ENCODE measurements around the gene P3H3.

P3H3 gene

GRCh38 chr12:6849427-6849826, 21.2 kb downstream of the P3H3 start (continued):
- TF ChIP-seq HOXC10 (CRISPR knock-in tag; IDR thresholded peaks at IDR 0.05), result no peak
- no peak for TF ChIP-seq ZNF488 (tag by site-specific recombination; IDR thresholded peaks at IDR 0.05)

GRCh38 chr12:6849976-6850560, 21.9 kb downstream of the P3H3 start:
- ChIA-PET POLR2A (interaction anchor here (0.7 to 2.7 kb wide), 4 partner anchors 10 to 315 kb away, joined by 3 to 27 read pairs (median 14); partner anchors contain the start of genes GAPDH, GNB3, MLF2 and SPSB2), CTCF (interaction anchor here (2.2 to 8.4 kb wide), 3 partner anchors 16 to 24 kb away, joined by 11 to 75 read pairs (median 71); partner anchors contain the start of gene SPSB2)
- H3K36me3 ChIP-seq (ENCODE audit: control insufficient read depth in 2 of 2, insufficient read depth in 1 of 2, low read length in 2 of 2), result peaks cover 22 to 66% of the 10 kb centered on the region in 2 experiments
- peak overlapping the region; percentile 58; the same call in 1 of the 2 replicates for H3K27ac ChIP-seq (ENCODE audit: extremely low read depth, low read depth, low read length)
- H3K9me3 ChIP-seq (ENCODE audit: control insufficient read depth, insufficient read depth, low read depth, low read length), result no peaks in the 10 kb centered on the region
- no peak for TF ChIP-seq ZNF394 (tag by site-specific recombination; IDR thresholded peaks at IDR 0.05; ENCODE audit: borderline replicate concordance)
- TF ChIP-seq ZFP69B (tag by site-specific recombination; IDR thresholded peaks at IDR 0.05), result peak; percentile 51
- TF ChIP-seq ZNF692 (tag by site-specific recombination; IDR thresholded peaks at IDR 0.05), result peak; percentile 90
- peak; percentile 61 for TF ChIP-seq PRDM1 (tag by site-specific recombination; IDR thresholded peaks at IDR 0.05)
- TF ChIP-seq ZNF701 (tag by site-specific recombination; IDR thresholded peaks at IDR 0.05), result no peak
- TF ChIP-seq ZBTB17 (tag by site-specific recombination; IDR thresholded peaks at IDR 0.05), result 0 out of 2 replicates have a peak, but pooled peaks have one; percentile 39
- no peak for TF ChIP-seq WT1 (tag by site-specific recombination; IDR thresholded peaks at IDR 0.05)
- TF ChIP-seq ZNF16 (tag by site-specific recombination; IDR thresholded peaks at IDR 0.05; ENCODE audit: low read depth), result no peak
- no peak for TF ChIP-seq ZNF707 (tag by site-specific recombination; IDR thresholded peaks at IDR 0.05)
- TF ChIP-seq ZSCAN4 (tag by site-specific recombination; IDR thresholded peaks at IDR 0.05), result peak; percentile 69
- H3K4me3 ChIP-seq (ENCODE audit: low read depth, low read length), result peak overlapping the region; percentile 76
- peaks cover 11% of the 10 kb centered on the region for H3K4me1 ChIP-seq (ENCODE audit: control insufficient read depth, insufficient read depth, low read length)

GRCh38 chr12:6850796-6851152, 22.6 kb downstream of the P3H3 start:
- H3K4me1 ChIP-seq (ENCODE audit: control insufficient read depth, insufficient read depth, low read length), result peaks cover 11% of the 10 kb centered on the region
- peak overlapping the region; percentile 76 for H3K4me3 ChIP-seq (ENCODE audit: low read depth, low read length)
- no peaks in the 10 kb centered on the region for H3K9me3 ChIP-seq (ENCODE audit: control insufficient read depth, insufficient read depth, low read depth, low read length)
- H3K36me3 ChIP-seq (ENCODE audit: control insufficient read depth in 2 of 2, insufficient read depth in 1 of 2, low read length in 2 of 2), result peaks cover 22 to 66% of the 10 kb centered on the region in 2 experiments
- H3K27ac ChIP-seq (ENCODE audit: extremely low read depth, low read depth, low read length), result peak overlapping the region; percentile 58
- ChIA-PET CTCF (interaction anchor here (0.6 to 8.4 kb wide), 7 partner anchors 14 to 257 kb away, joined by 3 to 71 read pairs (median 10); partner anchors contain the start of genes SPSB2 and TPI1), POLR2A (interaction anchor here (0.6 to 7.1 kb wide), 27 partner anchors 9 to 1330 kb away, joined by 3 to 183 read pairs (median 11); partner anchors contain the start of genes C12orf57, COPS7A, GAPDH and GNB3)
- TF ChIP-seq ZNF274 (IDR thresholded peaks at IDR 0.05; ENCODE audit: low read length) (no peak), ZNF274 (tag by site-specific recombination; IDR thresholded peaks at IDR 0.05; ENCODE audit: borderline replicate concordance) (no peak), ZNF416 (tag by site-specific recombination; IDR thresholded peaks at IDR 0.05) (no peak), ZBTB44 (tag by site-specific recombination; IDR thresholded peaks at IDR 0.05) (no peak), ZNF423 (tag by site-specific recombination; IDR thresholded peaks at IDR 0.05) (no peak), IKZF3 (tag by site-specific recombination; IDR thresholded peaks at IDR 0.05) (peak; percentile 39; the same call in 1 of the 2 replicates), PRDM1 (tag by site-specific recombination; IDR thresholded peaks at IDR 0.05) (no peak), ZNF155 (tag by site-specific recombination; IDR thresholded peaks at IDR 0.05) (no peak), ZFHX2 (tag by site-specific recombination; conservative IDR thresholded peaks at IDR 0.05) (no peak), HOXD13 (CRISPR knock-in tag; IDR thresholded peaks at IDR 0.05; ENCODE audit: borderline replicate concordance) (no peak), ZNF391 (tag by site-specific recombination; IDR thresholded peaks at IDR 0.05; ENCODE audit: borderline replicate concordance, low read depth) (0 out of 2 replicates have a peak, but pooled peaks have one; percentile 6), ZNF146 (tag by site-specific recombination; IDR thresholded peaks at IDR 0.05) (no peak), ZNF621 (tag by site-specific recombination; IDR thresholded peaks at IDR 0.05) (no peak), TCF7L2 (IDR thresholded peaks at IDR 0.05; ENCODE audit: borderline replicate concordance, low read depth, low read length) (no peak), ZNF513 (tag by site-specific recombination; IDR thresholded peaks at IDR 0.05) (no peak), ZNF501 (tag by site-specific recombination; IDR thresholded peaks at IDR 0.05) (no peak)
